Natural killer cell treated with Interleukin-12 subunit alpha and Interleukin-12 subunit beta and Interleukin-15 and Interleukin-18, amount 100 ng/mL, for 72 hours (primary cell): Measurements from ENCODE around the gene NCK2. TPM values are rescaled to one million over a fixed set of nuclear protein-coding genes. Genes with fewer than 3 reads are reported as not detected.

Source experiments
- ATAC-seq, 2 donors: fragments of 150-1000 bp; cut with Tn5 transposase in 1 of 2; sonication (Bioruptor Pico), chemical (Tn5 transposase) in 1 of 2; 2 replicates each; pipeline ENCODE4 v1.10.0; 2021
- DNase-seq: peaks from one replicate; pipeline ENCODE4 v3.0.0; 2022; ENCODE audit warnings: low spot score
- H3K27ac Mint-ChIP-seq, 2 donors: 1 replicate in 1 of 2; 2 replicates in 1 of 2; pipeline ENCODE4 v1.8.0; 2022; ENCODE audit warnings: mixed read lengths in 2 of 2, mild to moderate bottlenecking in 1 of 2, moderate library complexity in 1 of 2
- H3K27me3 Mint-ChIP-seq, 2 donors: 1 replicate in 1 of 2; 2 replicates in 1 of 2; pipeline ENCODE4 v1.8.0; 2022; ENCODE audit warnings: mixed read lengths in 2 of 2
- H3K36me3 Mint-ChIP-seq: one replicate; pipeline ENCODE4 v1.8.0; 2022; ENCODE audit warnings: mixed read lengths
- H3K4me1 Mint-ChIP-seq, 2 donors: 1 replicate in 1 of 2; 2 replicates in 1 of 2; pipeline ENCODE4 v1.8.0; 2022; ENCODE audit warnings: low read depth in 2 of 2, mixed read lengths in 2 of 2, mild to moderate bottlenecking in 1 of 2
- H3K4me3 Mint-ChIP-seq: one replicate; pipeline ENCODE4 v1.8.0; 2022; ENCODE audit warnings: mixed read lengths
- H3K9me3 Mint-ChIP-seq: 2 replicates; pipeline ENCODE4 v1.8.0; 2022; ENCODE audit warnings: mixed read lengths
- total RNA-seq, 2 donors: library from RNA; stranded (reverse); gene quantifications; one replicate each; pipeline ENCODE4 v1.2.3, GENCODE V29; 2022

The NCK2 gene
- total RNA-seq, 2 donors from 2014 or later: 44.7 to 47.4 TPM

GRCh38 chr2:105741174-105741573 lies 3.5 kb upstream of the NCK2 start:
- DNase-seq (no peak), ATAC-seq (no peak)
- no peak overlapping the region for H3K4me3 Mint-ChIP-seq
- H3K4me1 Mint-ChIP-seq: peaks cover 35 to 54% of the 10 kb centered on the region in 2 donors
- peak overlapping the region; percentile 3 to 86 for H3K27ac Mint-ChIP-seq
- H3K36me3 Mint-ChIP-seq: no peaks in the 10 kb centered on the region
- H3K9me3 Mint-ChIP-seq: no peaks in the 10 kb centered on the region
- H3K27me3 Mint-ChIP-seq: no peaks in the 10 kb centered on the region

- Mint-ChIP-seq H3K27me3 (no peaks in the 10 kb centered on the region), H3K36me3 (no peaks in the 10 kb centered on the region), H3K9me3 (no peaks in the 10 kb centered on the region), H3K4me3 (no peak overlapping the region), H3K4me1 (peaks cover 39 to 58% of the 10 kb centered on the region in 2 donors), H3K27ac (peak overlapping the region; percentile 74 to 86)
- no peak for DNase-seq
- no peak for ATAC-seq
Observed at GRCh38 chr2:105741617-105742016, 3.1 kb upstream of the NCK2 start.

GRCh38 chr2:105744091-105744908 lies 412 bp upstream of the NCK2 start:
- no peaks in the 10 kb centered on the region for H3K27me3 Mint-ChIP-seq
- ATAC-seq (peak; percentile 90 to 94), DNase-seq (peak; percentile 75)
- peak overlapping the region; percentile 74 to 92 for H3K27ac Mint-ChIP-seq
- peak overlapping the region; percentile 91 for H3K4me3 Mint-ChIP-seq
- no peaks in the 10 kb centered on the region for H3K36me3 Mint-ChIP-seq
- peaks cover 49 to 76% of the 10 kb centered on the region in 2 donors for H3K4me1 Mint-ChIP-seq
- H3K9me3 Mint-ChIP-seq: no peaks in the 10 kb centered on the region

GRCh38 chr2:105746177-105747080 lies 1.7 kb downstream of the NCK2 start:
- Mint-ChIP-seq H3K27ac (peak overlapping the region; percentile 91 to 94), H3K4me1 (peaks cover 56 to 79% of the 10 kb centered on the region in 2 donors), H3K9me3 (no peaks in the 10 kb centered on the region), H3K36me3 (no peaks in the 10 kb centered on the region), H3K27me3 (no peaks in the 10 kb centered on the region), H3K4me3 (peak overlapping the region; percentile 96)
- DNase-seq (peak; percentile 88), ATAC-seq (peak; percentile 43 to 65)

- ATAC-seq (no peak), DNase-seq (no peak)
- Mint-ChIP-seq H3K27me3 (no peaks in the 10 kb centered on the region), H3K36me3 (no peaks in the 10 kb centered on the region), H3K4me1 (peaks cover 55 to 76% of the 10 kb centered on the region in 2 donors), H3K4me3 (peak overlapping the region; percentile 96), H3K9me3 (no peaks in the 10 kb centered on the region), H3K27ac (peak overlapping the region; percentile 91 to 94)
Observed at GRCh38 chr2:105747254-105747894, 2.7 kb downstream of the NCK2 start.

GRCh38 chr2:105747991-105748390 lies 3.3 kb downstream of the NCK2 start:
- no peaks in the 10 kb centered on the region for H3K9me3 Mint-ChIP-seq
- peaks cover 58 to 75% of the 10 kb centered on the region in 2 donors for H3K4me1 Mint-ChIP-seq
- peak overlapping the region; percentile 96 for H3K4me3 Mint-ChIP-seq
- no peak for ATAC-seq
- no peaks in the 10 kb centered on the region for H3K36me3 Mint-ChIP-seq
- H3K27me3 Mint-ChIP-seq: no peaks in the 10 kb centered on the region
- peak overlapping the region; percentile 91 to 94 for H3K27ac Mint-ChIP-seq
- DNase-seq: no peak

GRCh38 chr2:105748566-105748965 lies 3.9 kb downstream of the NCK2 start:
- H3K9me3 Mint-ChIP-seq: no peaks in the 10 kb centered on the region
- no peak for DNase-seq

GRCh38 chr2:105749583-105750400 lies 5.1 kb downstream of the NCK2 start:
- Mint-ChIP-seq H3K36me3 (no peaks in the 10 kb centered on the region), H3K4me1 (peaks cover 70 to 84% of the 10 kb centered on the region in 2 donors), H3K27ac (peak overlapping the region; percentile 91 to 94), H3K4me3 (peak overlapping the region; percentile 57), H3K27me3 (no peaks in the 10 kb centered on the region), H3K9me3 (no peaks in the 10 kb centered on the region)
- ATAC-seq (no peak), DNase-seq (no peak)

More at GRCh38 chr2:105748566-105748965, 3.9 kb downstream of the NCK2 start:
- peak overlapping the region; percentile 25 for H3K4me3 Mint-ChIP-seq
- no peaks in the 10 kb centered on the region for H3K27me3 Mint-ChIP-seq
- ATAC-seq: no peak
- H3K27ac Mint-ChIP-seq: peak overlapping the region; percentile 91 to 94
- H3K36me3 Mint-ChIP-seq: no peaks in the 10 kb centered on the region
- H3K4me1 Mint-ChIP-seq: peaks cover 64 to 79% of the 10 kb centered on the region in 2 donors

- Mint-ChIP-seq H3K4me1 (peaks cover 78 to 92% of the 10 kb centered on the region in 2 donors), H3K27me3 (no peaks in the 10 kb centered on the region), H3K4me3 (peak overlapping the region; percentile 31), H3K36me3 (no peaks in the 10 kb centered on the region), H3K9me3 (no peaks in the 10 kb centered on the region), H3K27ac (peak overlapping the region; percentile 91 to 94)
- DNase-seq: no peak
- ATAC-seq: no peak
Observed at GRCh38 chr2:105750735-105751134, 6.0 kb downstream of the NCK2 start.

- no peak for ATAC-seq
- Mint-ChIP-seq H3K27me3 (no peaks in the 10 kb centered on the region), H3K4me3 (peak overlapping the region; percentile 31), H3K9me3 (no peaks in the 10 kb centered on the region), H3K4me1 (peaks cover 78 to 92% of the 10 kb centered on the region in 2 donors), H3K36me3 (no peaks in the 10 kb centered on the region), H3K27ac (peak overlapping the region; percentile 91 to 94)
- DNase-seq: no peak
Observed at GRCh38 chr2:105751272-105751671, 6.6 kb downstream of the NCK2 start.

- DNase-seq: no peak
- H3K4me3 Mint-ChIP-seq: no peak overlapping the region
Observed at GRCh38 chr2:105752691-105753358, 8.1 kb downstream of the NCK2 start.

GRCh38 chr2:105753380-105753779 lies 8.7 kb downstream of the NCK2 start:
- Mint-ChIP-seq H3K36me3 (no peaks in the 10 kb centered on the region), H3K9me3 (no peaks in the 10 kb centered on the region), H3K27me3 (no peaks in the 10 kb centered on the region), H3K27ac (peak overlapping the region; percentile 86 to 87), H3K4me1 (peaks cover 75 to 89% of the 10 kb centered on the region in 2 donors), H3K4me3 (peak overlapping the region; percentile 71)
- no peak for DNase-seq
- no peak for ATAC-seq

More at GRCh38 chr2:105752691-105753358, 8.1 kb downstream of the NCK2 start:
- no peaks in the 10 kb centered on the region for H3K36me3 Mint-ChIP-seq
- no peaks in the 10 kb centered on the region for H3K27me3 Mint-ChIP-seq
- peaks cover 79 to 90% of the 10 kb centered on the region in 2 donors for H3K4me1 Mint-ChIP-seq
- no peak for ATAC-seq
- H3K9me3 Mint-ChIP-seq: no peaks in the 10 kb centered on the region
- H3K27ac Mint-ChIP-seq: peak overlapping the region; percentile 86 to 87
